RWPE2 (cell line): ENCODE results near the gene HUNK.

ENCODE experiments used
- ATAC-seq: fragments of 200-7000 bp; cut with Tn5 transposase; 3 replicates; pipeline ENCODE4 v1.9.1; 2021; ENCODE audit warnings: low read depth
- DNase-seq: peaks from one replicate; pipeline ENCODE4 v3.0.0-alpha.2; 2020; ENCODE audit warnings: low spot score
- H3K27ac ChIP-seq: fragments of 450-650 bp; 2 replicates; pipeline ENCODE4 v1.5.1; 2017; ENCODE audit warnings: mild to moderate bottlenecking; ENCODE audit not compliant: poor library complexity, severe bottlenecking
- H3K27me3 ChIP-seq: fragments of 250-450 bp; sonication (Bioruptor Pico); 2 replicates; pipeline ENCODE4 v1.5.1; 2021; ENCODE audit warnings: mild to moderate bottlenecking, moderate library complexity; ENCODE audit not compliant: insufficient read depth, poor library complexity, severe bottlenecking
- H3K36me3 ChIP-seq: fragments of 250-450 bp; sonication (Bioruptor Pico); 2 replicates; pipeline ENCODE4 v1.5.1; 2020; ENCODE audit warnings: low read depth, mild to moderate bottlenecking, moderate library complexity
- H3K4me1 ChIP-seq: fragments of 250-450 bp; sonication (Bioruptor Pico); 2 replicates; pipeline ENCODE4 v1.5.1; 2021; ENCODE audit warnings: mild to moderate bottlenecking, moderate library complexity; ENCODE audit not compliant: insufficient read depth, poor library complexity, severe bottlenecking
- H3K4me3 ChIP-seq: fragments of 250-450 bp; sonication (Bioruptor Pico); 2 replicates; pipeline ENCODE4 v1.5.1; 2021; ENCODE audit warnings: mild to moderate bottlenecking, moderate library complexity; ENCODE audit not compliant: severe bottlenecking
- H3K9me3 ChIP-seq: fragments of 250-450 bp; sonication (Bioruptor Pico); 2 replicates; pipeline ENCODE4 v1.5.1; 2021; ENCODE audit warnings: mild to moderate bottlenecking, moderate library complexity; ENCODE audit not compliant: severe bottlenecking
- CTCF ChIP-seq: fragments of 450-650 bp; IDR thresholded peaks from one replicate; pipeline ENCODE4 v1.5.1; 2017; ENCODE audit warnings: mild to moderate bottlenecking, moderate library complexity; ENCODE audit not compliant: poor library complexity, severe bottlenecking

Gene HUNK

GRCh38 chr21:31961704-31962103 is 88.9 kb downstream of the HUNK start:
- ATAC-seq (no peak), DNase-seq (no peak)
- H3K9me3 ChIP-seq = no peaks in the 10 kb centered on the region
- peaks cover 8% of the 10 kb centered on the region for H3K27me3 ChIP-seq
- no peak for TF ChIP-seq CTCF
- no peaks in the 10 kb centered on the region for H3K4me1 ChIP-seq
- H3K36me3 ChIP-seq = no peaks in the 10 kb centered on the region
- no peak overlapping the region for H3K27ac ChIP-seq
- H3K4me3 ChIP-seq = no peak overlapping the region

GRCh38 chr21:31964692-31965091 is 91.9 kb downstream of the HUNK start:
- Histone ChIP-seq H3K36me3 (no peaks in the 10 kb centered on the region), H3K9me3 (no peaks in the 10 kb centered on the region), H3K4me1 (no peaks in the 10 kb centered on the region), H3K27me3 (peaks cover under 1% of the 10 kb centered on the region), H3K27ac (no peak overlapping the region), H3K4me3 (no peak overlapping the region)
- no peak for TF ChIP-seq CTCF
- DNase-seq (no peak), ATAC-seq (no peak)

- no peak for TF ChIP-seq CTCF
- H3K36me3 ChIP-seq = no peaks in the 10 kb centered on the region
- ATAC-seq (no peak), DNase-seq (no peak)
- H3K27ac ChIP-seq = no peak overlapping the region
- H3K4me1 ChIP-seq = no peaks in the 10 kb centered on the region
- no peaks in the 10 kb centered on the region for H3K27me3 ChIP-seq
- H3K4me3 ChIP-seq = no peak overlapping the region
- H3K9me3 ChIP-seq = no peaks in the 10 kb centered on the region
Observed at GRCh38 chr21:31967334-31967733, 94.5 kb downstream of the HUNK start.

GRCh38 chr21:31972622-31973021 is 99.8 kb downstream of the HUNK start:
- Histone ChIP-seq H3K9me3 (no peaks in the 10 kb centered on the region), H3K4me3 (no peak overlapping the region), H3K36me3 (no peaks in the 10 kb centered on the region), H3K4me1 (no peaks in the 10 kb centered on the region), H3K27me3 (no peaks in the 10 kb centered on the region), H3K27ac (no peak overlapping the region)
- no peak for TF ChIP-seq CTCF
- DNase-seq (no peak), ATAC-seq (no peak)

- Histone ChIP-seq H3K36me3 (no peaks in the 10 kb centered on the region), H3K4me3 (no peak overlapping the region), H3K27me3 (no peaks in the 10 kb centered on the region), H3K27ac (no peak overlapping the region), H3K4me1 (no peaks in the 10 kb centered on the region), H3K9me3 (no peaks in the 10 kb centered on the region)
- ATAC-seq (no peak), DNase-seq (no peak)
- no peak for TF ChIP-seq CTCF
Observed at GRCh38 chr21:31973402-31973944, 100.7 kb downstream of the HUNK start.
